Right lobe of liver (tissue), 4 donors: ENCODE data around the gene BRAP.

Source experiments
- POLR2A ChIP-seq: fragments of 450-650 bp; IDR thresholded peaks from one replicate; pipeline ENCODE4 v1.6.1; 2017; ENCODE audit warnings: antibody characterized with exemption, mild to moderate bottlenecking
- TF ChIP-seq, protein P1 (sequence below), 4 donors: fragments of 200-600 bp in 3 of 4; fragments of 450-650 bp in 1 of 4; IDR thresholded peaks; one replicate each; pipeline versions ENCODE4 v1.5.1 to v1.8.0; 2016 to 2022; ENCODE audit warnings: antibody characterized with exemption in 4 of 4, mild to moderate bottlenecking in 2 of 4
- donor health status: DM: no; HTN: no; CAD: no.
- donor health status: DM: no; HTN: no; CAD: no.
- donor health status: DM: no; HTN: yes; CAD: no.

DNA sequence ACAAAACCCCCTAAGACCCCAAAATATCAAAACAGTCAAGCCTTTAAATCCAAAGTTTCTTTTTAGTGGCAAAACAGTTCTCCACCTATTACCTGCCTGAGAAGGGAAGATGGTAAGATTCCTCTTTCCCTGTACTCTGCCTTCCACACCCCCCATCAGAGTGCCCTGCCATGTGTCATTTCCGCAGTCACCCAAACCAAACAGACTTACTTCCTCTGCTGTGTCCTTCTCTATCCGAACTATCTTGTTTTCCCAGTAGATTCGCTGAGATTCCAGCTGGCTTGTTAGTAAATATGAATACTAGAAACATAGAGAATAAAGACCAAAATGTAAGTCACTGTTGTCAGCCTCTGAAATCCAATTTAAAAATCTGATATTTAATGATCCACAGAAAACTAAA, 30.4 kb downstream of the BRAP start:
- TF ChIP-seq, protein P1, sequence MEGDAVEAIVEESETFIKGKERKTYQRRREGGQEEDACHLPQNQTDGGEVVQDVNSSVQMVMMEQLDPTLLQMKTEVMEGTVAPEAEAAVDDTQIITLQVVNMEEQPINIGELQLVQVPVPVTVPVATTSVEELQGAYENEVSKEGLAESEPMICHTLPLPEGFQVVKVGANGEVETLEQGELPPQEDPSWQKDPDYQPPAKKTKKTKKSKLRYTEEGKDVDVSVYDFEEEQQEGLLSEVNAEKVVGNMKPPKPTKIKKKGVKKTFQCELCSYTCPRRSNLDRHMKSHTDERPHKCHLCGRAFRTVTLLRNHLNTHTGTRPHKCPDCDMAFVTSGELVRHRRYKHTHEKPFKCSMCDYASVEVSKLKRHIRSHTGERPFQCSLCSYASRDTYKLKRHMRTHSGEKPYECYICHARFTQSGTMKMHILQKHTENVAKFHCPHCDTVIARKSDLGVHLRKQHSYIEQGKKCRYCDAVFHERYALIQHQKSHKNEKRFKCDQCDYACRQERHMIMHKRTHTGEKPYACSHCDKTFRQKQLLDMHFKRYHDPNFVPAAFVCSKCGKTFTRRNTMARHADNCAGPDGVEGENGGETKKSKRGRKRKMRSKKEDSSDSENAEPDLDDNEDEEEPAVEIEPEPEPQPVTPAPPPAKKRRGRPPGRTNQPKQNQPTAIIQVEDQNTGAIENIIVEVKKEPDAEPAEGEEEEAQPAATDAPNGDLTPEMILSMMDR (IDR thresholded peaks at IDR 0.05): no peak
- TF ChIP-seq POLR2A: no peak
